GM21717 (cell line): ENCODE measurements around the gene ELAVL1.
"Not testable (repeated sequence)": the region's sequence is repeated elsewhere in the genome, so short reads cannot be mapped to it uniquely, and the experiment has no call there.

Experiments used
- ATAC-seq: cut with Tn5 transposase; IDR thresholded peaks from one replicate; pipeline ENCODE4 v1.9.1; 2021; ENCODE audit warnings: mild to moderate bottlenecking, moderate library complexity; ENCODE audit not compliant: unreplicated experiment

ELAVL1 gene

GRCh38 chr19:8005534-8006256 lies at the start of gene ELAVL1:
Gene ELAVL1, minus strand, starts transcription at chr19:8005641. Its CDS starts 13,826 bp downstream, at chr19:7991815.
- peak; percentile 59 for ATAC-seq

GRCh38 chr19:8054169-8054568 lies 48.7 kb upstream of the ELAVL1 start:
- no peak for ATAC-seq

- no peak for ATAC-seq
Measured at GRCh38 chr19:8052464-8052859, 47.0 kb upstream of the ELAVL1 start, which contains the start of gene CCL25. Gene CCL25, plus strand, starts transcription at chr19:8052760. Its CDS starts 290 bp downstream, at chr19:8053050.

GRCh38 chr19:8050274-8051096 lies 45.0 kb upstream of the ELAVL1 start:
- peak; percentile 61 for ATAC-seq

- ATAC-seq: no peak
Measured at GRCh38 chr19:8046569-8047165, 41.2 kb upstream of the ELAVL1 start.

GRCh38 chr19:8045872-8046568 lies 40.6 kb upstream of the ELAVL1 start:
- no peak for ATAC-seq

GRCh38 chr19:8044018-8044417 lies 38.6 kb upstream of the ELAVL1 start:
- no peak for ATAC-seq

GRCh38 chr19:8042900-8043299 lies 37.5 kb upstream of the ELAVL1 start:
- no peak for ATAC-seq

- ATAC-seq: no peak
Measured at GRCh38 chr19:8041531-8041931, 36.1 kb upstream of the ELAVL1 start.

- ATAC-seq: no peak
Measured at GRCh38 chr19:8039231-8039630, 33.8 kb upstream of the ELAVL1 start.

GRCh38 chr19:8038815-8039214 lies 33.4 kb upstream of the ELAVL1 start:
- no peak for ATAC-seq

- ATAC-seq: no peak
Measured at GRCh38 chr19:8036434-8037099, 31.1 kb upstream of the ELAVL1 start.

- no peak for ATAC-seq
Measured at GRCh38 chr19:8034178-8034525, 28.7 kb upstream of the ELAVL1 start.

GRCh38 chr19:8033287-8034177 lies 28.1 kb upstream of the ELAVL1 start:
- ATAC-seq: not testable (repeated sequence)

- ATAC-seq: no peak
Measured at GRCh38 chr19:8030960-8031359, 25.5 kb upstream of the ELAVL1 start.

- ATAC-seq: no peak
Measured at GRCh38 chr19:8028951-8029491, 23.6 kb upstream of the ELAVL1 start.

GRCh38 chr19:8025316-8025715 lies 19.9 kb upstream of the ELAVL1 start:
- ATAC-seq: no peak

- ATAC-seq: not testable (repeated sequence)
Measured at GRCh38 chr19:8024256-8024655, 18.8 kb upstream of the ELAVL1 start.

- ATAC-seq: no peak
Measured at GRCh38 chr19:8023371-8023770, 17.9 kb upstream of the ELAVL1 start.
